Measurements from ENCODE around the gene TMEM150B. TPM values are rescaled to one million over a fixed set of nuclear protein-coding genes. Genes with fewer than 3 reads are reported as not detected.

The TMEM150B gene
- total and polyA plus RNA-seq, 12 donors = 0.38 to 6.5 (median 0.61) TPM; not detected in 4

DNA sequence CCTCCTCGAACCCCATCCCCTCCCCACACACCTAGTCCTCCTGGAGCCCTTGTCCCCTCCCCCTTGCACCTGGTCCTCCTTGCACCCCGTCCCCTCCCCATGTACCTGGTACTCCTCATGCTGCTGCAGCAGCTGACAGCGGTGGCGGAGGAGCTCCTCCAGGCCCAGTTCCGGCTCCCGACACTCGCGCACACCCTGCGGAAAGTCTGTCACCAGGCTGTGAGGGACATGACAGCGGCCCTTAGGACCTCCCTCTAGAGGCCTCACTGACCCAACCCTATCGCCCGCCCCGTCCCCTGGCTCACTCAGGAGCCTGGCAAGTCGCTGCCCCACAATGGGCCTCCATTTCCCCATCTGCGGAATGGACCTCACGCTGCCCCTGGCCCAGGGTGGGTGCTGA, 60.0 kb downstream of the TMEM150B start:
- 90 to 92% methylated on average over 16 of the region's 16 CpGs for WGBS, 2 donors

DNA sequence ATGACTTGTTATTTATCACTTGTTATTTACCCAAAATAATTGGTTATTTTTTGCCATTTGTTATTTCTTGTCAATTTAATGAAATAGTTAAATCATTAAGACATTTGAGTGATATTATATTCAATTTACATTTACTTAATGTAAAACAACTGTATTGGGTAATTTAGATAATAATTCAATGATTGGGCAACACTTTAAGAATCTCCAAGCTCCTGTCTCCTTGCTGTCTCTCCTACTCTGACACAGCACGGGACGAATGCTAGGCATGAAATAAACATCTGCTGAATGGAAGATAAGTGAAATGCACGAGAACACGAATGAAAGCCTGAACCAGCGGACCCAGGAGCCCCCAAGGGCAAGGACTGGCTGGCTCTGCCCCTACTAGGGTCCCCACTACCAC, 60.6 kb downstream of the TMEM150B start:
- no peak overlapping the region for H3K27ac ChIP-seq
- ATAC-seq (no peak), DNase-seq (no peak)
- H3K27me3 ChIP-seq = no peaks in the 10 kb centered on the region
- no peaks in the 10 kb centered on the region for H3K9me3 ChIP-seq
- 84 to 90% methylated on average over 5 of the region's 5 CpGs for WGBS, 2 donors
- intact Hi-C loops (cut with DNase I) = no loop called here
- H3K4me1 ChIP-seq = peaks cover 4 to 10% (median 7%) of the 10 kb centered on the region in 9 donors
- H3K36me3 ChIP-seq = peaks cover 0 to 31% (median 0%) of the 10 kb centered on the region in 9 donors
- no peak overlapping the region for H3K4me3 ChIP-seq
- TF ChIP-seq, protein P1, sequence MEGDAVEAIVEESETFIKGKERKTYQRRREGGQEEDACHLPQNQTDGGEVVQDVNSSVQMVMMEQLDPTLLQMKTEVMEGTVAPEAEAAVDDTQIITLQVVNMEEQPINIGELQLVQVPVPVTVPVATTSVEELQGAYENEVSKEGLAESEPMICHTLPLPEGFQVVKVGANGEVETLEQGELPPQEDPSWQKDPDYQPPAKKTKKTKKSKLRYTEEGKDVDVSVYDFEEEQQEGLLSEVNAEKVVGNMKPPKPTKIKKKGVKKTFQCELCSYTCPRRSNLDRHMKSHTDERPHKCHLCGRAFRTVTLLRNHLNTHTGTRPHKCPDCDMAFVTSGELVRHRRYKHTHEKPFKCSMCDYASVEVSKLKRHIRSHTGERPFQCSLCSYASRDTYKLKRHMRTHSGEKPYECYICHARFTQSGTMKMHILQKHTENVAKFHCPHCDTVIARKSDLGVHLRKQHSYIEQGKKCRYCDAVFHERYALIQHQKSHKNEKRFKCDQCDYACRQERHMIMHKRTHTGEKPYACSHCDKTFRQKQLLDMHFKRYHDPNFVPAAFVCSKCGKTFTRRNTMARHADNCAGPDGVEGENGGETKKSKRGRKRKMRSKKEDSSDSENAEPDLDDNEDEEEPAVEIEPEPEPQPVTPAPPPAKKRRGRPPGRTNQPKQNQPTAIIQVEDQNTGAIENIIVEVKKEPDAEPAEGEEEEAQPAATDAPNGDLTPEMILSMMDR (IDR thresholded peaks at IDR 0.05) = no peak

More for the DNA sequence above, 60.0 kb downstream of the TMEM150B start:
- H3K27me3 ChIP-seq = no peaks in the 10 kb centered on the region
- H3K4me1 ChIP-seq = peaks cover 0 to 4% (median 1%) of the 10 kb centered on the region in 9 donors
- H3K36me3 ChIP-seq = peaks cover 0 to 37% (median 0%) of the 10 kb centered on the region in 9 donors
- intact Hi-C loops (cut with DNase I) = no loop called here
- no peak overlapping the region for H3K27ac ChIP-seq
- H3K4me3 ChIP-seq = no peak overlapping the region
- DNase-seq = no peak
- TF ChIP-seq, protein P1 (IDR thresholded peaks at IDR 0.05) = no peak
- no peaks in the 10 kb centered on the region for H3K9me3 ChIP-seq
- no peak for ATAC-seq

Other genes starting within 250 kb of the TMEM150B start
- 1 to 10 TPM in 5 of 10 donors, under 1 TPM in 4, not detected in 1; 0.53 to 2.7 (median 1.1) TPM for gene EPS8L1, start 249.5 kb downstream of the TMEM150B start, total RNA-seq
- 1 to 10 TPM; 3.7 to 7.9 TPM for gene EPS8L1, start 249.5 kb downstream of the TMEM150B start, polyA plus RNA-seq
- 100 to 1,000 TPM; 134 to 242 (median 193) TPM for gene PPP1R12C, start 207.7 kb downstream of the TMEM150B start, total RNA-seq
- gene PPP1R12C, start 207.7 kb downstream of the TMEM150B start, polyA plus RNA-seq = 100 to 1,000 TPM; 223 to 283 TPM
- 100 to 1,000 TPM in 5 of 10 donors, 10 to 100 TPM in 5; 19.7 to 234 (median 97.1) TPM for gene TNNT1, start 176.1 kb downstream of the TMEM150B start, total RNA-seq
- gene TNNT1, start 176.1 kb downstream of the TMEM150B start, polyA plus RNA-seq = 100 to 1,000 TPM in 1 of 2 donors, 10 to 100 TPM in 1; 32.3 to 721 TPM
- gene TNNI3, start 167.6 kb downstream of the TMEM150B start, total RNA-seq = over 10,000 TPM in 4 of 10 donors, 1,000 to 10,000 TPM in 6; 3,000 to 12,900 (median 9,464) TPM
- gene TNNI3, start 167.6 kb downstream of the TMEM150B start, polyA plus RNA-seq = over 10,000 TPM in 1 of 2 donors, 1,000 to 10,000 TPM in 1; 4,629 to 45,177 TPM
- 1 to 10 TPM in 8 of 10 donors, under 1 TPM in 2; 0.37 to 3.9 (median 2.4) TPM for gene DNAAF3, start 158.7 kb downstream of the TMEM150B start, total RNA-seq
- 1 to 10 TPM; 1.2 to 5.9 TPM for gene DNAAF3, start 158.7 kb downstream of the TMEM150B start, polyA plus RNA-seq
- gene SYT5, start 145.1 kb downstream of the TMEM150B start, total RNA-seq = 1 to 10 TPM in 1 of 10 donors, not detected in 9; 1.1 TPM
- under 1 TPM in 1 of 2 donors, not detected in 1; under 0.01 TPM for gene SYT5, start 145.1 kb downstream of the TMEM150B start, polyA plus RNA-seq
- 1 to 10 TPM in 7 of 10 donors, under 1 TPM in 3; 0.25 to 7.5 (median 2.4) TPM for gene PTPRH, start 115.8 kb downstream of the TMEM150B start, total RNA-seq
- 1 to 10 TPM; 1.3 to 6.1 TPM for gene PTPRH, start 115.8 kb downstream of the TMEM150B start, polyA plus RNA-seq
- 1 to 10 TPM in 9 of 10 donors, under 1 TPM in 1; 0.77 to 2.5 (median 1.9) TPM for gene TMEM86B, start 96.6 kb downstream of the TMEM150B start, total RNA-seq
- gene TMEM86B, start 96.6 kb downstream of the TMEM150B start, polyA plus RNA-seq = 1 to 10 TPM; 2.7 to 5.9 TPM
- 10 to 100 TPM; 31.1 to 51.3 (median 39.0) TPM for gene PPP6R1, start 66.3 kb downstream of the TMEM150B start, total RNA-seq
- gene PPP6R1, start 66.3 kb downstream of the TMEM150B start, polyA plus RNA-seq = 10 to 100 TPM; 36.8 to 38.0 TPM
- gene HSPBP1, start 45.2 kb downstream of the TMEM150B start, total RNA-seq = 10 to 100 TPM; 26.7 to 41.6 (median 31.6) TPM
- 10 to 100 TPM; 54.2 to 83.7 TPM for gene HSPBP1, start 45.2 kb downstream of the TMEM150B start, polyA plus RNA-seq
- gene BRSK1, start 41.3 kb downstream of the TMEM150B start, total RNA-seq = 10 to 100 TPM in 2 of 10 donors, 1 to 10 TPM in 8; 2.3 to 12.6 (median 4.1) TPM
- gene BRSK1, start 41.3 kb downstream of the TMEM150B start, polyA plus RNA-seq = 1 to 10 TPM; 1.8 to 2.0 TPM
- gene KMT5C, start 14.5 kb upstream of the TMEM150B start, total RNA-seq = 1 to 10 TPM; 4.0 to 9.2 (median 6.9) TPM
- gene KMT5C, start 14.5 kb upstream of the TMEM150B start, polyA plus RNA-seq = 10 to 100 TPM in 1 of 2 donors, 1 to 10 TPM in 1; 4.7 to 12.4 TPM
- not detected for gene COX6B2, start 29.4 kb upstream of the TMEM150B start, total RNA-seq
- gene COX6B2, start 29.4 kb upstream of the TMEM150B start, polyA plus RNA-seq = not detected
- gene GARIN5B, start 37.9 kb upstream of the TMEM150B start, total RNA-seq = not detected
- not detected for gene GARIN5B, start 37.9 kb upstream of the TMEM150B start, polyA plus RNA-seq
- not detected for gene IL11, start 45.1 kb upstream of the TMEM150B start, total RNA-seq
- gene IL11, start 45.1 kb upstream of the TMEM150B start, polyA plus RNA-seq = under 1 TPM; 0.30 to 0.37 TPM
- not detected for gene TMEM190, start 51.5 kb upstream of the TMEM150B start, total RNA-seq
- gene TMEM190, start 51.5 kb upstream of the TMEM150B start, polyA plus RNA-seq = not detected
- gene TMEM238, start 59.0 kb upstream of the TMEM150B start, total RNA-seq = 1 to 10 TPM in 2 of 10 donors, under 1 TPM in 6, not detected in 2; 0.25 to 1.3 (median 0.49) TPM
- under 1 TPM in 1 of 2 donors, not detected in 1; 0.06 TPM for gene TMEM238, start 59.0 kb upstream of the TMEM150B start, polyA plus RNA-seq
- gene RPL28, start 60.6 kb upstream of the TMEM150B start, total RNA-seq = 1,000 to 10,000 TPM in 1 of 10 donors, 100 to 1,000 TPM in 9; 473 to 1,031 (median 577) TPM
- 1,000 to 10,000 TPM in 1 of 2 donors, 100 to 1,000 TPM in 1; 776 to 1,617 TPM for gene RPL28, start 60.6 kb upstream of the TMEM150B start, polyA plus RNA-seq
- 10 to 100 TPM; 25.0 to 42.1 (median 30.7) TPM for gene UBE2S, start 82.4 kb upstream of the TMEM150B start, total RNA-seq
- gene UBE2S, start 82.4 kb upstream of the TMEM150B start, polyA plus RNA-seq = 10 to 100 TPM in 1 of 2 donors, 1 to 10 TPM in 1; 8.0 to 25.5 TPM
- gene SHISA7, start 118.0 kb upstream of the TMEM150B start, total RNA-seq = not detected
- under 1 TPM in 1 of 2 donors, not detected in 1; under 0.01 TPM for gene SHISA7, start 118.0 kb upstream of the TMEM150B start, polyA plus RNA-seq
- 10 to 100 TPM; 42.5 to 69.8 (median 48.3) TPM for gene ISOC2, start 136.3 kb upstream of the TMEM150B start, total RNA-seq
- 100 to 1,000 TPM in 1 of 2 donors, 10 to 100 TPM in 1; 88.7 to 117 TPM for gene ISOC2, start 136.3 kb upstream of the TMEM150B start, polyA plus RNA-seq
- not detected for gene C19orf85, start 139.4 kb upstream of the TMEM150B start, total RNA-seq
- gene C19orf85, start 139.4 kb upstream of the TMEM150B start, polyA plus RNA-seq = not detected
- 1 to 10 TPM; 2.5 to 7.8 (median 4.3) TPM for gene ZNF628, start 151.3 kb upstream of the TMEM150B start, total RNA-seq
- 1 to 10 TPM; 4.9 to 7.5 TPM for gene ZNF628, start 151.3 kb upstream of the TMEM150B start, polyA plus RNA-seq
- 1 to 10 TPM; 5.8 to 9.9 (median 6.8) TPM for gene NAT14, start 159.8 kb upstream of the TMEM150B start, total RNA-seq
- 10 to 100 TPM in 1 of 2 donors, 1 to 10 TPM in 1; 9.0 to 16.4 TPM for gene NAT14, start 159.8 kb upstream of the TMEM150B start, polyA plus RNA-seq
- 1 to 10 TPM; 2.0 to 6.5 (median 4.0) TPM for gene SSC5D, start 163.1 kb upstream of the TMEM150B start, total RNA-seq
- 1 to 10 TPM in 1 of 2 donors, under 1 TPM in 1; 0.72 to 2.8 TPM for gene SSC5D, start 163.1 kb upstream of the TMEM150B start, polyA plus RNA-seq
- gene SBK2, start 211.8 kb upstream of the TMEM150B start, total RNA-seq = 10 to 100 TPM in 1 of 10 donors, 1 to 10 TPM in 9; 1.1 to 14.1 (median 2.0) TPM
- gene SBK2, start 211.8 kb upstream of the TMEM150B start, polyA plus RNA-seq = 1 to 10 TPM in 1 of 2 donors, under 1 TPM in 1; 0.39 to 9.4 TPM
- gene SBK3, start 220.2 kb upstream of the TMEM150B start, total RNA-seq = 10 to 100 TPM in 4 of 10 donors, 1 to 10 TPM in 6; 2.0 to 33.3 (median 7.3) TPM
- gene SBK3, start 220.2 kb upstream of the TMEM150B start, polyA plus RNA-seq = 10 to 100 TPM in 1 of 2 donors, 1 to 10 TPM in 1; 3.2 to 11.3 TPM

Measured in heart right ventricle (tissue), 16 donors.